OCI-LY1 (cell line): ENCODE data around the gene ANKRD53.

ENCODE experiments used
- H2AFZ ChIP-seq: fragments of 200-600 bp; sonication (generic), shearing (Covaris generic); 2 replicates; pipeline ENCODE4 v1.6.0; 2014; ENCODE audit warnings: antibody characterized with exemption, mild to moderate bottlenecking, low read length
- H3F3A ChIP-seq: fragments of 200-600 bp; sonication (generic), shearing (Covaris generic); 2 replicates; pipeline ENCODE4 v1.6.0; 2014; ENCODE audit warnings: mild to moderate bottlenecking, antibody characterized with exemption, low read length, moderate library complexity; ENCODE audit not compliant: insufficient read depth
- H3K27ac ChIP-seq: fragments of 200-600 bp; sonication (generic); 2 replicates; pipeline ENCODE4 v1.5.1; 2014; ENCODE audit warnings: low read length, mixed run types, mild to moderate bottlenecking, low read depth; ENCODE audit not compliant: poor library complexity, severe bottlenecking
- H3K27me3 ChIP-seq: fragments of 200-600 bp; sonication (generic); 2 replicates; pipeline ENCODE4 v1.6.0; 2014; ENCODE audit warnings: antibody characterized with exemption, mild to moderate bottlenecking, low read length, moderate library complexity; ENCODE audit not compliant: insufficient read depth
- H3K36me3 ChIP-seq: fragments of 200-600 bp; sonication (generic); 2 replicates; pipeline ENCODE4 v1.6.1; 2014; ENCODE audit warnings: mild to moderate bottlenecking, antibody characterized with exemption, low read length, moderate library complexity, mixed read lengths; ENCODE audit not compliant: insufficient read depth
- H3K4me1 ChIP-seq: fragments of 200-600 bp; sonication (generic); 2 replicates; pipeline ENCODE4 v1.5.1; 2014; ENCODE audit warnings: mild to moderate bottlenecking, low read length, moderate library complexity; ENCODE audit not compliant: insufficient read depth, severe bottlenecking
- H3K4me2 ChIP-seq: fragments of 200-600 bp; sonication (generic), shearing (Covaris generic); 2 replicates; pipeline ENCODE4 v1.6.1; 2014; ENCODE audit warnings: low read length
- H3K4me3 ChIP-seq: fragments of 200-600 bp; sonication (generic); 2 replicates; pipeline ENCODE4 v1.5.1; 2014; ENCODE audit warnings: low read length, low read depth, mild to moderate bottlenecking, mixed read lengths; ENCODE audit not compliant: poor library complexity, severe bottlenecking
- H3K79me2 ChIP-seq: fragments of 200-600 bp; shearing (Covaris generic); 2 replicates; pipeline ENCODE4 v1.6.1; 2016; ENCODE audit warnings: mixed run types, low read length, mixed read lengths; ENCODE audit not compliant: insufficient read depth
- H3K9ac ChIP-seq: fragments of 200-600 bp; sonication (generic), shearing (Covaris generic); 2 replicates; pipeline ENCODE4 v1.6.1; 2014; ENCODE audit warnings: mild to moderate bottlenecking, low read length, mixed read lengths
- H3K9me2 ChIP-seq: fragments of 200-600 bp; sonication (generic), shearing (Covaris generic); 2 replicates; pipeline ENCODE4 v1.6.1; 2014; ENCODE audit warnings: low read depth, mild to moderate bottlenecking, low read length, mixed read lengths
- H3K9me3 ChIP-seq: fragments of 200-600 bp; shearing (Covaris generic); 2 replicates; pipeline ENCODE4 v1.6.1; 2014; ENCODE audit warnings: low read length, mixed read lengths
- H4K20me1 ChIP-seq: fragments of 200-600 bp; sonication (generic), shearing (Covaris generic); 2 replicates; pipeline ENCODE4 v1.6.0; 2016; ENCODE audit warnings: mild to moderate bottlenecking, low read length; ENCODE audit not compliant: insufficient read depth
- EZH2 ChIP-seq: fragments of 200-600 bp; sonication (generic), shearing (Covaris generic); IDR thresholded peaks from 2 replicates; pipeline ENCODE4 v1.8.0; 2017; ENCODE audit warnings: borderline replicate concordance, mixed run types, mild to moderate bottlenecking, antibody characterized with exemption, low read length, moderate library complexity, mixed read lengths
- TF ChIP-seq, protein P1 (sequence below): fragments of 200-600 bp; sonication (generic), shearing (Covaris generic); IDR thresholded peaks from 2 replicates; pipeline ENCODE4 v1.5.1; 2017; ENCODE audit warnings: mild to moderate bottlenecking, antibody characterized with exemption, low read length, moderate library complexity, mixed read lengths

ANKRD53 gene

GRCh38 chr2:70959851-70960832 lies 18.3 kb upstream of the ANKRD53 start:
- TF ChIP-seq, protein P1, sequence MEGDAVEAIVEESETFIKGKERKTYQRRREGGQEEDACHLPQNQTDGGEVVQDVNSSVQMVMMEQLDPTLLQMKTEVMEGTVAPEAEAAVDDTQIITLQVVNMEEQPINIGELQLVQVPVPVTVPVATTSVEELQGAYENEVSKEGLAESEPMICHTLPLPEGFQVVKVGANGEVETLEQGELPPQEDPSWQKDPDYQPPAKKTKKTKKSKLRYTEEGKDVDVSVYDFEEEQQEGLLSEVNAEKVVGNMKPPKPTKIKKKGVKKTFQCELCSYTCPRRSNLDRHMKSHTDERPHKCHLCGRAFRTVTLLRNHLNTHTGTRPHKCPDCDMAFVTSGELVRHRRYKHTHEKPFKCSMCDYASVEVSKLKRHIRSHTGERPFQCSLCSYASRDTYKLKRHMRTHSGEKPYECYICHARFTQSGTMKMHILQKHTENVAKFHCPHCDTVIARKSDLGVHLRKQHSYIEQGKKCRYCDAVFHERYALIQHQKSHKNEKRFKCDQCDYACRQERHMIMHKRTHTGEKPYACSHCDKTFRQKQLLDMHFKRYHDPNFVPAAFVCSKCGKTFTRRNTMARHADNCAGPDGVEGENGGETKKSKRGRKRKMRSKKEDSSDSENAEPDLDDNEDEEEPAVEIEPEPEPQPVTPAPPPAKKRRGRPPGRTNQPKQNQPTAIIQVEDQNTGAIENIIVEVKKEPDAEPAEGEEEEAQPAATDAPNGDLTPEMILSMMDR: peak; percentile 44
- TF ChIP-seq EZH2: no peak
- Histone ChIP-seq H3K9ac (no peak overlapping the region), H2AFZ (no peak overlapping the region), H3K9me3 (no peaks in the 10 kb centered on the region), H3F3A (no peaks in the 10 kb centered on the region), H3K4me1 (peaks cover 6% of the 10 kb centered on the region), H3K4me2 (no peak overlapping the region), H4K20me1 (no peaks in the 10 kb centered on the region), H3K27ac (no peak overlapping the region), H3K4me3 (no peak overlapping the region), H3K79me2 (no peaks in the 10 kb centered on the region), H3K36me3 (no peaks in the 10 kb centered on the region), H3K9me2 (no peaks in the 10 kb centered on the region), H3K27me3 (no peaks in the 10 kb centered on the region)

GRCh38 chr2:70960833-70961647 lies 17.4 kb upstream of the ANKRD53 start:
- Histone ChIP-seq H4K20me1 (no peaks in the 10 kb centered on the region), H3F3A (no peaks in the 10 kb centered on the region), H3K4me2 (no peak overlapping the region), H3K27me3 (no peaks in the 10 kb centered on the region), H3K9ac (no peak overlapping the region), H2AFZ (no peak overlapping the region), H3K4me1 (peaks cover 6% of the 10 kb centered on the region), H3K36me3 (no peaks in the 10 kb centered on the region), H3K9me3 (no peaks in the 10 kb centered on the region), H3K79me2 (no peaks in the 10 kb centered on the region), H3K9me2 (no peaks in the 10 kb centered on the region), H3K27ac (no peak overlapping the region), H3K4me3 (no peak overlapping the region)
- TF ChIP-seq EZH2: no peak
- TF ChIP-seq, protein P1: no peak

DNA sequence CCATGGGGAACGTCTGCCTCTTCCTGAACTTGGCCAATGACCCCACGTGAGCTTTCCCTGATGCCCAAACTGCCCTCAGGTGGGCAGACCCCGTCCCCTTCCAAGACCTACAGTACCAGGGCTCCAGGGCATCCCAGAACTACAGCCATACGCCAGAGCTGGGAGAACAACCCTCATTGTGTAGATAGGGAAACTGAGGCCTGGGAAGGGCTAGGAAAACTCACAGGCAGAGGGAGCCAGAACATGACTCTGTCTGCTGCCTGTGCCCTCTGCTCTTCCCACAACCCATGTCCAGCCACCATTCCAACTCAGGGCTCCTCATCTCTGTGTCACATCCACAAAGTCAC lies 16.8 kb upstream of the ANKRD53 start:
- H3K9me3 ChIP-seq: no peaks in the 10 kb centered on the region
- no peak overlapping the region for H3K27ac ChIP-seq
- H2AFZ ChIP-seq: no peak overlapping the region
- no peaks in the 10 kb centered on the region for H3K9me2 ChIP-seq
- no peak for TF ChIP-seq EZH2
- TF ChIP-seq, protein P1: no peak
- H3K9ac ChIP-seq: no peak overlapping the region
- no peaks in the 10 kb centered on the region for H3K27me3 ChIP-seq
- no peak overlapping the region for H3K4me3 ChIP-seq
- no peak overlapping the region for H3K4me2 ChIP-seq
- no peaks in the 10 kb centered on the region for H3K79me2 ChIP-seq
- peaks cover 6% of the 10 kb centered on the region for H3K4me1 ChIP-seq
- no peaks in the 10 kb centered on the region for H3F3A ChIP-seq
- H4K20me1 ChIP-seq: no peaks in the 10 kb centered on the region
- no peaks in the 10 kb centered on the region for H3K36me3 ChIP-seq
